SK-MEL-5 (cell line): ENCODE data around the gene DCAF6. TPM values are rescaled to one million over a fixed set of nuclear protein-coding genes. Genes with fewer than 3 reads are reported as not detected.
"Not testable (repeated sequence)": the region's sequence is repeated elsewhere in the genome, so short reads cannot be mapped to it uniquely, and the experiment has no call there.

ENCODE experiments used
- DNase-seq: peaks from one replicate; pipeline ENCODE4 v3.0.0-alpha.2; 2016; ENCODE audit warnings: low read depth, low spot score
- in situ Hi-C: cut with HindIII; loops from 2 replicates; pipeline ENCODE4 v1.10.0; 2016; ENCODE audit warnings: low sequenced_read_pairs, high pct_unique_total_duplicates, low pct_unique_long_range_greater_than_20kb
- total RNA-seq: library from RNA; depleted of rRNA; stranded (reverse); fragments of >200 nt; shearing (Covaris generic); gene quantifications from 2 replicates; pipeline ENCODE4 v1.2.3, GENCODE V29; 2014

Gene DCAF6
- total RNA-seq, 1 experiment from 2014 or later = 29.6 TPM

DNA sequence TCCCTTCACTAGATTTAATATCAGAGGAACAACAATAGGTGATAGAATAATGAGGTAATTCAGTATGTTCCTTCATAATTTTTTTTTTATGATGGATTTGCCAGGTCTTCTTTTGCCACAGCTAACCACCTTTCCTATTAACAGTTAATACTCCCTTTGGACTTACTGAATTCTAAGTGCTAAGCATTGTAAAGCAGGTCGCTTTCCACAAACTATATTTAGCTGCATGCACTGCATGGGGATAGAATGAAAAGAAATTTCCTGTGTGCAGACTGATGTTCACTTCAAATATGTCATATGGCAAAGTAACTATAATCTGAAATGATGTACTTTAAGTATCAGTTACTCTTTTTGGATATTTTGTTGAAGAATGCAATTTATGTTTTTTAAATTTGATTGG, 114.4 kb downstream of the DCAF6 start:
- in situ Hi-C loops = no loop called here
- DNase-seq = no peak

DNA sequence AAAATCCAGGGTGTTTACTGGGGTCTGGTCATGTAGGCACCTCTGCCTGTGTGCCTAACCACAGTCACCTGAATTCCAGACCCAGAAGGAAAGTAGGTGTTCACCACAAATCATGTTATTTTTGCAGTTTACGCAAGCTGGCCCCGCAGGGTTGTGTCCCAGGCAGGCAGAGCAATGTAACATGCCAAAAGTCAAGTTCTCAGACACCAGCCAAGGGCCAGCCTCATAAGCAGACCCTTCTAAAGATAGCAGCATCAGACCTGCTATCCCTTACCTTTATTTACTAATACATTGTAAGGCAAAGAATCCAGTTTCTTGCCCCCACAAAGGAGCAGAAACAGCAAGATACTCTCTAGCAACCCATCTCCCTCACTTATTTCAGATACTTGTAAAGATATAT, 117.2 kb downstream of the DCAF6 start:
- in situ Hi-C loops = no loop called here

DNA sequence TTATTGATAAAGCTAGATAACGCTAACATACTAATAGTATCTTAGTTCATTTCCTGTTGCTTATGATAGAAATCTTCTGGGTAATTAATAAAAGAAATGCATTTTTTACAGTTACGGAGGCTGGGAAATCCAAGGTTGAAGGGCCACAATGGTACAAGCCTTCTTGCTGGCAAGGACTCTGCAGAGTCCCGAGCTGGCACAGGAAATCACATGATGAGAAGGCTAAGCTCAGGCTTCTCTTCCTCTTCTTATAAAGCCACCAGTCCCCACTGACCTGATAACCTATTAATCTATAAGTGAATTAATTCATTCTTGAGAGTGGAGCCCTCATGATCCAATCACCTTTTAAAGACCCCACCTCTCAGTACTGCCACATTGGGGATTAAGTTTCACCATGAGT, 117.6 kb downstream of the DCAF6 start:
- in situ Hi-C loops = no loop called here

More for the DNA sequence above, 117.2 kb downstream of the DCAF6 start:
- DNase-seq = no peak

DNA sequence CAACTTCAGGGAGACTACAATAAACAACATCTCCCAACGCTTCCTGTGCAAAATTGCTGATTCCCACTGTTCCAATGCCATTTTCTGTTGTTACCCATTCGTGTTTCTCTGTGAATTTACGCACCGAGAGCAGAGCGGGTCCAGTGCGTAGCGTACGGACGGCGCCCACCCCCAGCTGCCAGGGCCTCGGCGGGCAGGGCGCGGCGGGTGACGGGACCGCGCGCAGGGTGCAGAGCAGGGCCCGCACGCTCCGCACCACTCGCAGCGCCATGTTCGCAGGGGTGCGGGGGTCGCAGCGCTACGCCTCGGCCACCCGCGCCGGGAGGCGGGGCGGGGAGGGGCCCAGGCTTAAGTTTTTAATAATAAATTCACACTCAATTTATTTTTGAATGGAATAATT, 119.7 kb downstream of the DCAF6 start:
- in situ Hi-C loops, DNase-seq: not testable (repeated sequence)

More for the DNA sequence above, 117.6 kb downstream of the DCAF6 start:
- DNase-seq = no peak

DNA sequence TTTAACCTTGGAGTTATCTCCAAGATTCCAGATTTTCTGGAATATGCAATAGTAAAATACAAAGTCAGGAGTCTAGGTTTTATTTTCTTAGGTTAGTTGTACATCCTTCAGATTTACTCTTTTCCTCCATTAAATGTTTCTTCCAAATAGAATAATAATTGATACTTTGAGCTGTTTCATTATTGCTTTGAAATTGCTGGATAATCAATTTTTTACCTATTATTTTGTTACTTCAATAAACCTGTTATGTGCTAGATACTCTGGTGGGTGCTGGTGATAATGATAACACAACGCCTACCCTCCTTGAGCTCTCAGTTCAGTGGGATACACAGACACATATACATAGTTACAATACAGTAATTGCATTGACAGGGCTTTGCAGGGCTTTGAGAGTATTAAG, 120.9 kb downstream of the DCAF6 start:
- in situ Hi-C loops = no loop called here
- DNase-seq = no peak

DNA sequence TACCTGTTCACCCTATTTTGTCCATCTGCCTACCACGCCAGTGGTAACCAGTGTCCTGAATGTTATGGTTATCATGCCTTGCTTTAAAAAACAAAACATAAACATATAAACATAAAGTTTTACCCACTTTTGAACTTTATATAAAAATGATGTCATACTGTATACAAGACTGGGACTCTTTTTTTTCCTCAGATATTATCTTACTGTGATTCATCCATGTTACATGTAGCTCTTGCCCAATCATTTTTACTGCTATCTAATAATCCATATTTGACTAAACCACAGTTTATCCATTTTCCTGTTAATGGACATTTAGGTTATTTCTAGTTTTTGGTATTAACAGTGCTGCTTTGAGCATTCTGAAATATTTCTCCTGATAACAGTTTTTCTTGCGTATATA, 121.4 kb downstream of the DCAF6 start:
- in situ Hi-C loops = no loop called here
- no peak for DNase-seq

DNA sequence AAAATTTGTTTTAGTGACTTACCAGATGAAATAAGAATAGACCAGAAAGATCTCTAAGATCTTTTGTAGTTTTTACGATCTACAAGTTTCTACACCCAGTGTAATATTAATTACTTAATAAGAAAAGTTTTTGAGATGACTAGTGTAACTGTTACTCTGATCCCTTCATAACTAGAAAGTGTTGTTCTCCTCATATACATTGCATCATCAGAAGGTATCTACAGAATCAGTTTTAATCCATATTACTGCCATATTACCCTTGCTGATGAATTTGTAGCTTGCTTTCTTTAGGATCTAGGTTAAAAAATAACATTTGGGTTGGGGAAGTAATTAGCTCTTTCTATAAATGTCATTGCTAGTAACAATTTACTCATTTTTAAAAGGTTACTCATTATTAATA, 127.7 kb downstream of the DCAF6 start:
- in situ Hi-C loops = no loop called here
- no peak for DNase-seq

DNA sequence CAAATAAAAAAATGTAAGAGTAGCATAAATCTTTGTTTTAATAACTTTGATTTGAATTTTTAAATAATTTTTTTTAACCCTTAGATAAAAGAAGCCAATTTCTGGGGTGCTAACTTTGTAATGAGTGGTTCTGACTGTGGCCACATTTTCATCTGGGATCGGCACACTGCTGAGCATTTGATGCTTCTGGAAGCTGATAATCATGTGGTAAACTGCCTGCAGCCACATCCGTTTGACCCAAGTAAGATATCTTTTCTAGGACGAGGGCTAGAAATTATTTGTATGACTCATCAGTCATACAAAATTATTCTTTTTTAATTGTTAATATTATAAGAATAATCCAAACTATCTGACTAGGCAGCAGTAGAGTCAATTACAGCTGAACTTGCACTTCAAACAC, 129.0 kb downstream of the DCAF6 start:
- in situ Hi-C loops = no loop called here
- DNase-seq = no peak

DNA sequence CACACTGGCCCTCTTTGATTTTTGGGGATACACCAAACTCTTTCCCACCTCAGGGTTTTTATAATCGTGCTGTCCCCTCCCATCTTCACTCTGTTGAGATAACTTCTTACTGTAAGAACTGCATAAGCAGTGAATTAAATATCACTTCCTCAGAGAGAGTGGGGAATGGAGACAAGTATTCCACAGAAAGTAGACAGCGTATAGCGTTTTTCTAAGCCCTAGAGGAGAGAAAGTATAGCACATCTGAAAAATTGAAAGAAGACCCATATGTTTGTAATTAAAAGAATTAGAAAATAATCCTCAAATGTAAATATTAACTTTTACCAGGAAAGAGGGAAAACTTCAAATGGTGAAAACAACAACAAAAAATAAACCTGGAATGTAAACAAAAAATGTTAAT, 132.9 kb downstream of the DCAF6 start:
- DNase-seq = no peak
- in situ Hi-C loops = no loop called here

DNA sequence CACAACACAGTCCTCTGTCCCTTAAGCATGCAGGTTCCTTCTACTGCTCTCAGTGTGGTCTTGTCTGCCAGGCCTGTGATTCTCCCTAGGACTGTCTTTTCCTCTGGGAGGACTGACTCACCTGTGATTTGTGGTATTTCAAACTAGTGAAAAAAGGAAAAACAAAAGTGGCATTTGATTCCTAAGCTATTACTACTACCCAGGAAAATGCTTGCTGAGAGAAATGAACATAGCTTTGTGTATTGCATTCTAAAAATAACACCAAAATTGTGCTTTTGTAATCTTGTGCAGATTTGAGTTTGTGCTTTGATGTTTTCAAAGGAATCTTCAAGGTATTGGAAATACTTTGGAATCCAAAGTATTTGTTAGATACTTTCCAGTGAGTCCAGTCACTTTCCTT, 143.3 kb downstream of the DCAF6 start:
- DNase-seq = no peak
- in situ Hi-C loops = no loop called here

DNA sequence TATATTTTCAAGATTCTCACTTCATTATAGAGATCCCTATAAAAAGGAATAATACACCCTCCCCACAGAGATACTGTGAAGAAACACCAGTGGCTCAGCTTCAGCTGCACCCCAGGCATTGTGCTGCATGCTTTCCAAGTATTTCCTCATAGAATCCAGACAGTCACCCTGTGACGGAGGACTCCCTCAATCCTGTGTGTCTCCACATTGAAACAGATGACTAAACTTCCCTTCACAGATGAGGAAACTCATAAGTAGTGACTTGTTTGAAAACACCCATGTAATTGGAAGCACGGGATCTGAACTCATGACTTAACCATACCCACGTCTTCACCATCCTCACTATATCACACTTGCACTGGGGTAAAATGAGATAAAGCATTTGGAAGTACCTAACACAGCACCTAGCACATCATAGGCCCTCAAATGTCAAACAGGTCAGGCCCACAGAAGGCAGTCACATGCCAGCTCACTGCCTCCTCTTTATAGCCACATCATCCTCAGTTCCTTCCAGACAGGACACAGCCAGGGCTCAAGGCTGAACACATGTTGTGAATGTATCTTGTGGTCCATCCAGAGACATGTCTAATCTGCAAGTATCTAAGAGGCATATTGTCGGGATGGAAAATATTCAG, 145.0 kb downstream of the DCAF6 start:
- DNase-seq = peak; percentile 70
- in situ Hi-C loops = no loop called here

DNA sequence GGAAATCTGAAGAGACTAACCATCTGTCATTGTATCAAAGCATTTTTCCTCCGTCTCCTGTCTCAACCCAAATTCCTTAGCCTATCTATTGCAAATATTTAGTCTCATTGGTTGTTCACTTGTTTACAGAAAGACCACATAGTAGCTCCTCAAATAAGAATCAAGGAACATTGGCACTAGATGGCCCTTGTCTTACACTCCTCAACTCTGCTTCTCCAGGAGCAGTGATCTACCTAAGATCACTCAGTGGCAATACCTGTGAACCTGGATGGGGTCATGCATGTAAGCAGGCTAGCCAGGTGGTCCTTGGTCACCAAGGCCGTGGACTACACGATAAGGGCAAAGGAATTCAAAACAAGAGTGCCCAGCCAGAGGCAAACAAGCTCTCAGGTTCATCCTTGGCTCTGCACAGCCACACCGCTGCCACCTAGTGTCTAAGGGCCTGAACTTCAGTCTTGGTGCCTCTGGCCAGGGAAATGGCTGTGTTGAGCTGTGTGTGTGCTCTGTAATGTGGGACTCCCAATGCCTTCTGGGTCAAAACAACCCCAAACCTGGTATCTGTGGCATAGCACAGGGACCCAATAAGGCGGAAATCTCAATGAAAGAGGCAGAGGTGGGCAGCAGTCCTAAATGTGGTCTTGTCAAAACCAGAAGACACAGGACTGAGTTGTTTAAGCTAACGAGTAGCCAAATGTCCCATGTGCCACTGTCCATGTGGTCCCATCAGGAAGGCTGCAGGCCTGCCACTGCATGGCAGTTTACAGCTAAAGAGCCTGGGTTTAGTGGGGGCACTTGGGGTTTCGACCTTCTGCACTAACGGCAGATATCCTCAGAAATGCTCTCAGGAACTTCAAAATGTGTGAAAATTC, 145.8 kb downstream of the DCAF6 start:
- DNase-seq = peak; percentile 89
- in situ Hi-C loops = no loop called here

DNA sequence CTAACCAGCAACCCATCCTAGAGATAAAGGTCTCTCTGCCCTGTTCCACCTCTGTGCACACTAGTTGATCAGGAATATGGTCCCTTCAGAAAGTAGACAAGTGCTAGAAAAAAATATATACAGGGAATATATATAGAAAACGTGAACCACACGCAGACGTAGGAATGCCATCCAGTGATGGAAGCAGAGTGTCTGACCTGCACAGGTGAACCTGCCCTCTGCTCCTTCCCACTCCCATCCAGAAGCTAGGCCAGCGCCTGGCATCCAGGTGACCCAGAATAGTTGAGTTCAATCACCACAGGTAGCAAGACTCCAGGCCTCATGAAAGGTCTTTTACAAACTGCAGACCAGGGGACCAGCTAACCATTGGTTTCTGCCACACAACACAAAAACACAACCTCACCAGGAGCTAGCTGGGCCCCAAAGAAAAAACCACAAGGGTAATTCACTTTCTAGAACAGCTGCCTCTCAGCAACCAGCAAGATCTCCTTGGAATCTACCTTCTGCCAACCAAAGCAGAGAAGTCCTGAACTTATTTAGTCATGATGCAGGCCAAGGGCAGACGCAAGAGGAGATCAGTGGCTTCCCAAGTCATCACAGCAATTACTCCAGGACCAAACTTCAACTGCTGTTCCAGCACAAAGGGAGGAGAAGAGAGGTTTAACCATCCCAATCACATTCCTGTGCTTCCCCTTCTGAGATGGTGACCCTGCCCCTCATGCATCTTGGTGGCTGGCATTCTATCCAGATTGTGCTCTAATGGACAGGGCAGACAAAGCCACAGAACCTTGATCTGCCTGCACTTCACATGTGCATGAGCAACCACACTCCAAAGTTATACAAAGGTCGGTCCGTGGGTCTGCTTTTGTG, 147.2 kb downstream of the DCAF6 start:
- DNase-seq = no peak
- in situ Hi-C loops = no loop called here

DNA sequence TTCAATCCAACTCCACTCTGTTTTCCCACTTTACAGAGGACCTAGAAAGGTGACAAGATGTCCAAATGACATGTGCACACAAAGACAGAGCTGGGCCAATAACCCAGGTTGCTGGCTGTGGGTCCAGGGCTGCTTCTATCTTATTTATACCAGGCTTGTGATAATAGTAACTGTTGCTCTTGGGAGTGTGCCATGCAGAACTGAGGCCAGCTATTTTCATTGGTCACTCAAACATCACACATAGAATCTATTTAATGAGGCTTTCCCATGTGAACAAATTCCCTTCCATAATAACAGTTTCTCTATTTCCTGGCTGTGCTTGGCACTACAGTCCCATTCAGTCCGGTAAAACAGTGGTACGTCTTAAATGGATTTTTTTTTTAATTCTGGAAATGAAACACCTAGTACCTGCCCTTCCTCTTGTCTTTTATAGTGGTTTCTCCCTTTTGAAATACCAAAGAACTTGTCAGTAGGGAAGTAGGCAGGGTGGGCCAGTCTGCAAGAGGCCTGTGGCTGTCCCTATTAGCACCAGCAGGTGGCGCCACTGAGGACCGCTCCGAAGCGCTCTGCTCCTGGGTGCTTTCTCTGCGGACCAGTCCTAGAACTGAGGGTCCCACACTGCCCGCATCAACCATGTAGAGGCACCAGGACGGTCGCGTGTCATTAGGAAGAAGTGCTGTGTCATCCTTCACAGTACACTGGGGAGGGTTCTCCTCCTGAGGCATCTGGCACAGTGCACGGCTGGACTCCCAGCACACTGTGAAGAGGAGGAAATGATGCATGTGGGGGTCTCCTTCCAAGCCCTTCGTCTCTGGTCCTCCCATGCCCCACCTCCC, 148.1 kb downstream of the DCAF6 start:
- peak; percentile 62 for DNase-seq
- in situ Hi-C loops = no loop called here

DNA sequence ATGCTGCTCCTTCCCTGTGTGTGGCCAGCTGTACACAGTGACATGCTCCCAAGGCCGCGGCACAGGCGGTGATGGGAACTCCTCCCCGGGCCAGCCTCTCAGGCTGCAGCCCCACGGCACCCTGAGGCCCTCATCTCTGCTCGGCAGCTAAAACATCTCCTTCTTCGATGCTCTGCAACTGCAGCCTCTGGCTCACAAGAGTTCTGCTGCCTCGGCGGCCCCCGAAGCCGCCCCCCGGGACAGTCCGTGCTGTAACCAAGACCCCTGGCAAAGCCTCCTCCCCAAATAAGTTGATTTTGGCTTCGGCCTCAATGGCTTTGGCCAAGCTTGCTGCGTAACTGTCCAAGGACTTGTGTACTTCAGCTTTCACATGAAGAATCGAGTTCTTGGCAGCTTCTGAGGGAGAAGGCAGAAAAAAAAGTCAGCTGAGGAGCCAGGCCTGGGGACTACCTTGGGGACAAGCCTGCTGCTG, 149.0 kb downstream of the DCAF6 start:
- in situ Hi-C loops = no loop called here
- DNase-seq = no peak

DNA sequence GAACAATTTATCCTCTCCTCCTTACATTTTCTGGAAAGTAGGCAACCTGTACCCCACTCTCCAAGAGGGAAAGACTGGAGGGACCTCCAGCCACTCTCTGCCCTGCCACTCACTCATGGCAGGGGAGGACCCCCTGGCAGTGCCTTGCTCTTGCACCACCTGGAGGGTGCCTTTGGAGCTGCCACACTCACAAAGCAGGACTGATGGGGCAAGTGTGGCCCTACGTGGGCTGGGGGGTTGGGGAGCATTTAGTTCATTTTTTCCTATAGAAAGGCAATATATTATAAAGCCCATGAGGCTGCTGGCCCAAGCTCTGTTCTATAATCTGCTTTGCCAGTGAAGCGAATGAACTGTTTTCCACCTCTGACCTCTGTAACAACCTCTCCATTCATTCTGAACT, 150.0 kb downstream of the DCAF6 start:
- DNase-seq = no peak
- in situ Hi-C loops = no loop called here

DNA sequence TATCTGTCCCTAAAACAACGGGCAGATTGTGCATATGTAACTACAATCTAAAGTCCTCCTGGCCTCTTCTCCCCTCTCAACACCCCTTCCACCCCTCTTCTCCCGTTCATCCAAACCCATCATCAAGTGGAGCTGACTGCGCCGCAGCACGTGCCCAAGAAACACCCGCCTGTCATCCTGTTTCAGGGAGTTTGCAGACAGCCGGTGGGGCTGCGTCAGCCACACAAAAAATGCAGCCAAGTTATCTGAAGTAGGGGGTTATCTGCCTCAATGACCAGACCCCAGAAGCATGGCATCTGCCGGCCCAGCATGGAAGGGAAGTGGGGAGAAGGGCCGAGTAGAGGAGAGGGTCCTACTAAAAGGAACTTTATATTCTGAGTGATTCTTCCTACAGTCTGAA, 151.2 kb downstream of the DCAF6 start:
- in situ Hi-C loops = no loop called here
- no peak for DNase-seq
